Activated gamma-delta T cell (primary cell): Measurements from ENCODE around the gene MAGEC3.
"Not testable (repeated sequence)": the region's sequence is repeated elsewhere in the genome, so short reads cannot be mapped to it uniquely, and the experiment has no call there.

ENCODE experiments used
- DNase-seq: peaks from one replicate; lab custom pipeline; 2025; lab: John Stamatoyannopoulos, UW
- total RNA-seq, 2 donors: gene quantifications; one replicate each; lab custom pipeline; 2026; lab: John Stamatoyannopoulos, UW

The MAGEC3 gene, protein sequence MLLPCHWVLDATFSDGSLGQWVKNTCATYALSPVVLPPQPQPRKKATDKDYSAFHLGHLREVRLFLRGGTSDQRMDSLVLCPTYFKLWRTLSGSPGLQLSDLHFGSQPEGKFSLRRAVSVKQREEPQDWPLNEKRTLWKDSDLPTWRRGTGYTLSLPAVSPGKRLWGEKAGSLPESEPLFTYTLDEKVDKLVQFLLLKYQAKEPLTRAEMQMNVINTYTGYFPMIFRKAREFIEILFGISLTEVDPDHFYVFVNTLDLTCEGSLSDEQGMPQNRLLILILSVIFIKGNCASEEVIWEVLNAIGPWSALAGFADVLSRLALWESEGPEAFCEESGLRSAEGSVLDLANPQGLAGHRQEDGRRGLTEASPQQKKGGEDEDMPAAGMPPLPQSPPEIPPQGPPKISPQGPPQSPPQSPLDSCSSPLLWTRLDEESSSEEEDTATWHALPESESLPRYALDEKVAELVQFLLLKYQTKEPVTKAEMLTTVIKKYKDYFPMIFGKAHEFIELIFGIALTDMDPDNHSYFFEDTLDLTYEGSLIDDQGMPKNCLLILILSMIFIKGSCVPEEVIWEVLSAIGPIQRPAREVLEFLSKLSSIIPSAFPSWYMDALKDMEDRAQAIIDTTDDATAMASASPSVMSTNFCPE
- total RNA-seq, result 0 reads per million in 2 donors

DNA sequence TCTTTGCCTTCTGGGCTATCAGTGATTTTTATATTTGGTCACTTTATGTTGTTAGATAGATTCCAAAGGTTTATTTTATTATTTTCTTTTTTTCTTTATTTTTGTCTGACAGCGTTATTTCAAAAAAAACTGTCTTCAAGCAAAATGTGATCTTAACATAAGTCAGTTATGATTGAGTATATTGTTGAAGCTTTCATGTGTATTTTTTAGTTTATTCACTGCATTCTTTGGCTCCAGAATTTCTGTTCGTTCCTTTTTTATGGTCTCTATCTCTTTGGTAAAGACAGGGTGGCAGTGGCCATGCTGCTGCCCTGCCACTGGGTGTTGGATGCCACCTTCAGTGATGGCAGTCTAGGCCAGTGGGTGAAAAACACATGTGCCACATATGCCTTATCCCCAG, at the start of gene MAGEC3:
Gene MAGEC3 (plus strand): TSS at position 301 of the 400 bp plus-strand sequence. CDS start 0 bp downstream, at position 301.
- no peak for DNase-seq

DNA sequence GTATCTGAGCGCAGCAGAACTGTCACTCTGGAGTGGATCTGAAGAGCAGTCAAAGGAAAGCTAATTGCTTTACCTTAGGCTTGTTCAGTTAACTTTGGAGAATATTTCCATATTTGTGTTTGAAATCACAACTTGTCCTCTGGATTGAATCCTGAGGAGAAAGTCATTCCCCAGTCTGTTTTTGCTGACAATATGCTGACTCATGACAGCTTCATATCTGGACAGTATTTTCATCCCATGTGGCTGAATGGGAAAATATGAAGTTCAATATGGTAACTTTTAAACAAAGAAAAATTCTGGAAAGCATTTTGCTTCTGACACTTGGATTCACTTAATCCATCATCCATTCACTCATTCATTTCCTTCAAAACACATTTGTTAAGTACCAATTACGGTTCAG, 46.3 kb upstream of the MAGEC3 start:
- DNase-seq, result no peak

DNA sequence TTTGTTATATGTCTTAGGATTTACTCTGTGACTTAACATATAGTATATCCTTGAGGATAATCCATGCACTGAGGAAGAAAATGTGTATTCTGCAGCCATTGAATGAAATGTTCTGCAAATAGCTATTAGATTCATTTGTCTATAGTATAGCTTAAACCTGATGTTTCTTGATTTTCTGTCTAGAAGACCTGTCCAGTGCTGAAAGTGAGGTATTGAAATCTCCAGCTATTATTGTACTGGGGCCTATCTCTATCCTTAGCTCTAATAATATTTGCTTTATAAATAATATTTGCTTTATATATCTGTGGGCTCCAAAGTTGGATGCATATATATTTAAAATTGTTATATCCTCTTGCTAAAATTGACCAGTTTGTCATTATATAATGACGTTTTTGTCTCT, 26.7 kb upstream of the MAGEC3 start:
- no peak for DNase-seq

DNA sequence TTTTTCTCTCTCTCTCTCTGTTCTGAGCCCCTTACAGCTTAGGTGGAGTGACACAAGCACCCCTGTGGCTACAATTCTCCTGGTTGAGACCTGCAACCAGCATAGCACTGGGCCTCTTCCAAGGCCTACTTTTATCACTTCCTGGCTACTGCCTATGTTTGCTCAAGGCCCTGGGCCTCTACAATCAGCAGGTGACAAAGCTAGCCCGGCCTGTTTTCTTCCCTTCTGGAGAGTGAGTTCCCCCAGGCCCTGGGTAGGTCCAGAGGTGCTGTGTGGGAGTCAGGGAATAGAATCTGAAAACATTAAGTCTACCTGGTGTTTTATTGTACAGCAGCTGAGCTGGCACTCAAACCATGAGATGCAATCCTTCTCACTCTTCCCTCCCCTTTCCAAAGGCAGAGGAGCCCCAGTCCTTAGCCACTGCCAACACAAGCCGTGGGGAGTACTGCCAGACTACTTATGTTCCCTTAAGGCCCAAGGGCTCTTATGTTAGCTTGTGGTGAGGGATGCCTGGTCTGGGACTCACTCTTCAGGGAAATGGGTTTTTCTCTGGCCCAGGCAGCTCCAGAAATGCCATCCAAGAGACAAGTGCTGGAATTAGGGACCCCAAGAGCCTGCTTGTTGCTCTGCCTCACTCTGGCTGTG, 23.8 kb upstream of the MAGEC3 start:
- DNase-seq, result no peak

DNA sequence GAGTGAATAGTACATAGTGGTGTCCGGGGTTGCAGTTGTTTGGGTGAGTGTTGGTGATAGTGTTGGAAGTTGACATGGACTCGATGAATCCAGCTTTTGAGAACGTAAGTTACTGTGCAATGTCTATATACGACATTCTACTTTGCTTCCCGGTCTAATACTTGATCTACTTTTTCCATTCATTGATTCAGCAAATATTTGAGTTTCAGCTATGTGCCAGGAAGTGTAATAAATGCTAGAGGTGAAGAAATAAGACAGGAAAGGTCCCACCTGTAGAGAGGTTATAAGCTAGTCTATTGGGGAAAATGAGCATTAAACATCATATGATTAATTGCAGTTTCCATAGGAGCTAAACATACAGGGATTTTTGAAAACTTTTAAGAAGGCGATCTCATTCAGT, 22.2 kb upstream of the MAGEC3 start:
- DNase-seq, result no peak

DNA sequence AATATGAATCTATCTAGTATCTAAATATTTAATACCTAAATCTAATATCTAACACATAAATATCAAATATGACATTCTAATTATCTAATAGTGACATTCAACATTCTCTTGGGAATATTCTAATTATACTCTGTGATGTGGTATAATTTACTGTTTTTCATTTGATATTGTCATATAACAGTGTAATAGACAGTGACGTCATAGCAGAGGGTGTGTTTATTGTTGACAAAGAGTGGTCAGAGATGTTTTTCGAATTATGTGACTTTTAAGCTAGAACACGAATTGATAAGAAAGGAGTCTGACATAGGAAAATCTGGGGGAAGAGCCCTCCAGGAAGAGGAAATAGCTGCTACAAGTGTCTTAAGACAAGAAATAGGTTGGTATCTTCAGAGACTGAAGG, 5.9 kb upstream of the MAGEC3 start:
- no peak for DNase-seq

DNA sequence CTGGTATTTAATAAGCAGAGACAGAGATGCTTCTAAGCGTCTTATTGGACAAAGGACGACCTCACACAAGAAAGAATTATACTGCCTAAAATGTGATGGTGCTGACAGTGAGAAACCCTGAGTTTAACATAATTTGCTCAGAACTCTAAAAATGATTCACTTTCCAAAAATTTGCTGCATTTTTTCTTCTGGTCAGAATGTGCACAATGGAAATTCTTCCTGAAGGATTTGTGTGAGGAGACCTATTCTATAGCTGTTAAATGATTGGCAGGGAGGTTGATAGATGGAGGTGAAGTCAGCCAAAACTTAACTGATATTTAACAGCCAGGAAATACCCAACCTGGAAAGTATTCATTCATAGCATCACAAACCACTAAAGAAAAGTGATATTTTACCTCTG, 1.7 kb downstream of the MAGEC3 start:
- no peak for DNase-seq

DNA sequence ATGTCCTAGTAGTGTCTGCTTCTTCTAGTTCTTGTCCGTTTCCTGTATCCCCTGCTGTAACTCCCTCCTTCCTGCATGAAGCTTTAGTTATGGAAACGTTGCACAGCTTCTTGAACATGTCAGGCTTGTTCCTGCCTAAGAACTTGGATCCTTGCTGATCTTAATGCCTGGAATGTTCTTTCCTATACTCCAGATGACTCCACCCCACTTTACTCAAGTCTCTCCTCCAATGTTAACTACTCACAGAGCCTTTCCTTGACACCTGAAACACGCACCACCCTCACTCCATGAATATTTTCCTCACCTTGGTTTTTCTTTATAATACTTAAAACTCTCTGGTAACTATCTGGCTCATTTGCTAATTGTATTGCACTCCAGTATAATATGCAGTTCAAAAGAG, 19.4 kb downstream of the MAGEC3 start:
- DNase-seq, result no peak

DNA sequence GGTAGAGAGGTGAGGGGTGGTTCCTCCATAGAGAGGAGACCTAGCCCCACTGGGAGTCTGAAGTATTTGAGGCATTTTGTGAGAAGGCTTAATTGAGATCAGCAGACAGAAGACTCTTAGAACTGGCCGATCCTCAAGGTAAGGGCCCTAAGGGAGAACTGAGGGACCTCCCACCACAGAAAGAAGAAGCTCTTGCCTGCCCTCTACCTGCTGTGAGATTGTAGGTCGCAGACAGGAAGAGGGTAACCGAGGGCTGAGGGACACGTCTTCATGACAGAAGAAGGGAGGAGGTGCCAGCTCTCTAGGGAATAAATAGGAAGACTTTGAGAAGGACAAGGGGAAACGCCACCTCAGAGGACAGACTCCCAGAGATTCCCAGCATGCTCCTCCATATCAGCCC, 41.5 kb downstream of the MAGEC3 start:
- DNase-seq, result no peak

DNA sequence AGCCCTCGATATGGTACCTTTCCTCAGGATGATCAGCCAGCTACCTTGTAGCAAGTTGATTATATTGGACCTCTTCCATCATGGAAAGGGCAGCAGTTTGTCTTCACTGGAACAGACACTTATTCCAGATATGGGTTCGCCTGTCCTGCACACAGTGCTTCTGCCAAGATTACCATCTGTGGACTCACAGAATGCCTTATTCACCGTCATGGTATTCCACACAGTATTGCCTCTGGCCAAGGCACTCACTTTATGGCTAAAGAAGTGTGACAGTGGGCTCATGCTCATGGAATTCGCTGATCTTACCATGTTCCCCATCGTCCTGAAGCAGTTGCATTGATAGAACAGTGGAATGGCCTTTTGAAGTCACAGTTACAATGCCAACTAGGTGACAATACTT, 50.7 kb downstream of the MAGEC3 start:
- DNase-seq, result not testable (repeated sequence)

DNA sequence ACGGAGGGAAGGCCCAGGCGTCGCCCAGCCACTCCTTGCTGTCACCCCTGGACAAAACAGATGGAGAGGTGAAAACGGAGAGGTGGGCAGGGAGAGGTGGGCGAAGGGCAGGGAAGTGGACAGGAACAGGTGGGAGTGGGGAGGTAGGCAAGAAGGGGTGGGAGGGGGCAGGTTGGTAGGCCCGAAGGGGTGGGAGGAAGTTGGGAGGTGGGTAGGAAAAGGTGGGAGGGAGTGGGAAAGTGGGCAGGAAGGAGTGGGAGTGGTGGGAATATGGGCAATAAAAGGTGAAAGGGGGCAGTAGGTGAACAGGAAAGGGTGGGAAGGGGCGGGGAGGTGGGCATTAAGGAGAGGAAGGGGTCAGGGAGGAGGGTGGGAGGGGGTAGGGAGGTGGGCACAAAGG, 56.6 kb downstream of the MAGEC3 start:
- DNase-seq, result no peak

DNA sequence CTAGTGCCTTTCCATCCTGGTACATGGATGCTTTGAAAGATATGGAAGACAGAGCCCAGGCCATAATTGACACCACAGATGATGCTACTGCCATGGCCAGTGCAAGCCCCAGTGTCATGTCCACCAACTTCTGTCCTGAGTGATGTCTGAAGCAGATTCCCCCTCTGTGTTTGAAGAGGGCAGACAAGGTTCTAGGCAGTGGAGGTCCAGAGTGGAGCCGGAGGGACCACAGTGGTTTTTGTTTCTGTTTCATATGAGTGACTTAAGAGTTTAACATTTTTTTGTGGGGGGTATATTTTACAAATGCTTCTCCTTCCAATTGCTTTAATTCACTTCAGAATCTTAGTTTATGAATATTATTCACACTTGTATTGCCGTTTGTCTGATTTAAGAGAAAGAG, 59.6 kb downstream of the MAGEC3 start:
- no peak for DNase-seq

DNA sequence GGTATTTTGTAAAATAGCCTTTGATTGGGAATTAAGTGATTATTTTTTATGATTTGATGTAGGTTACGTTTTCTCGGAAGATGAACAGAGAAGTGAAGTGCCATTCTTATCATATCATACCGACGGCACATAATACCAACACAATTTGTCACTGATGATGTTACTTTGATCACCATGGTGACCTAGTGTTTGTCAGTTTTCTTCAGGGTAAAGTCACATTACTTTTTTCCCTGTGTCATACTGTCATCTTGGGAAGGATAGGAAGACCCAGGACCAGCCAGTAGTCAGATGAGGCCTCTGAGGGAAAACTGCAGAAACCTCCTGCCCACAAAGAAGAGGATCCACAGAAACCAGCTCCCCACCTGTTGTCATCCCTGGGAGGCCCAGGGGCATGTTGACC, 64.2 kb downstream of the MAGEC3 start:
- DNase-seq, result no peak

DNA sequence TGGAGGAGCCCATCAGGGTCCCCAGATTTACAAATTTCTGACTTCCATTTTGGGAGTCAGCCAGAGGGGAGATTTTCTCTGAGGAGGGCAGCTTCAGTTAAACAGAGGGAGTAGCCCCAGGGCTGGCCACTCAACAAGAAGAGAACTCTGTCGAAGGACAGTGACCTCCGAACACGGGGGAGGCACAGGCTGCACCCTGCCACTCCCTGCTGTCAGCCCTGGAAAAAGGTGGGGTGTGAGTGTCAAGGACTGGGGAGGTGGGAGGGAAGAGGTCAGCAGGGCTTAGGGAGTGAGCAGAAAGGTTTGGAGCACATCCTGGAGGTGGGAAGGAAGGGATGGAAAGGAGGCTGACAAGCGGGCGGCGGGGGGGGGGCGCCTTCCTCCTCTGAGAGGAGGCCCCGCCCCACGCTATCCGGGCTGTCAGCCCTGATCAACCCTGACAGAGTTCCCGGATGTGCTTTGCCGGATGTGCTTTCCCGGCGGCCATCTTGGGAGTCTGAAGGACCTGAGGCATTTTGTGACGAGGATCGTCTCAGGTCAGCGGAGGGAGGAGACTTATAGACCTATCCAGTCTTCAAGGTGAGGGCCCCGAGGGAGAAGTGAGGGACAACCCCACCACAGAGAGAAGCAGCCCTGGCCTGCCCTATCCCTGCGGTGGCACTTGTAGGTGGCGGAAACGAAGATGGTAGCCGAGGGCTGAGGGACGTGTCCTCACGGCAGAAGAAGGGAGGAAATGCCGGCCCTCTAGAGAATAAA, 65.5 kb downstream of the MAGEC3 start, which contains the start of gene MAGEC1:
Gene MAGEC1 (plus strand): TSS at position 495 of the 756 bp plus-strand sequence. CDS start 1,179 bp downstream, outside the sequence.
- DNase-seq, result no peak

DNA sequence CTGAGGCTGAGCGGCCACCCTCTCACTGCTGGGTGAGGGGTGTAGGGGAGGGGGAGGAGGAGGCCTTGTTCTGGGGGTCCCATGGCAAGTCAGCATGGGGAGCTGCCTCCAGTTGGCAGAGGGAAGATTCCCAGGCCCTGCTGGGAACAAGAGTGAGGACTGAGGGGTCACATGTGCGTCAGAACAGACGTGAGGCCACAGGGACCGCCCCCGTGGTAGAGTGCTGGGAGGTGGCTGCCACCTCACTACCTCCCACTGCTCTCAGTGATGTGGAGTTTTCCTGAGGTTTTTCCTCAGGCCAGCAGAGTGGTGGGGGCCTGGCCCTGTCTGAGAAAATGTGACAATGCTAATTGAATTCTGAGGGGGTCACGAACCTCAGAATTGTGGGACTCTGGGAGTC, 66.1 kb downstream of the MAGEC3 start:
- DNase-seq, result no peak

DNA sequence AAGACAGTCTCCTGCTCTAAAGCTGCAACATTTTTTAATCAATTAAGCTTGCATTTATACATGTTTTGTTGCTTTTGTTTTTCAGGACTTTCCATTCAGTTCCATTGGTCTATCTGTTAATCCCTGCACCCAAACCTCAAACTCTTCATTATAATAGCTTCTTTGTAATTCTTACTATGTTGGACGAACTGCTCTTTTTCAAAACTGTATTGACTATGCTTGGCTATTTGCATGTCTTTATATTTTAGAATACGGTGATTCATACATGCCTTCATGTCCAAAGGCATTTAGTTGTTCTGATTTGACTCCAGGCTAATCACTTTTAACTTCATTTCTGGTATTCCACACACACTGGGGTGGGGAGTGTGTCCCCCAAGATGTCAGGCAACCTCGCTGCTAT, 79.7 kb downstream of the MAGEC3 start:
- DNase-seq, result no peak

DNA sequence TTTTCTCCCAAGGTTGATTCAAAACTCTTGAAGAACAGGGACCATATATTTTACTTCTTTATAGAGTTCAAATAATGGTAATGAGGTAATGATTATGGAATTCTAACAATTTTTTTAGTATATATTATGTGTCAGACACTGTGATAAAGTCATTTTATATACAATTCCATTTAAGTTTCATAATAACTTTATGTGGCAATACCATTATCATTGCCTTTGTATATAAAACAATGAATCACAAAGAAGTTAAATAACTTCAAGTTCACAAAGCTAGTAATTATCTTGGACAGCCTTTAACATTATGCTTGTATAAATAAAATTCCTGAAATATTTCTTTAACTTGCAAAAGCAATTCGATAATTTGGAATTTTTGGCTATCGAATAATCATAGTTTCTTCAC, 86.2 kb downstream of the MAGEC3 start:
- no peak for DNase-seq

DNA sequence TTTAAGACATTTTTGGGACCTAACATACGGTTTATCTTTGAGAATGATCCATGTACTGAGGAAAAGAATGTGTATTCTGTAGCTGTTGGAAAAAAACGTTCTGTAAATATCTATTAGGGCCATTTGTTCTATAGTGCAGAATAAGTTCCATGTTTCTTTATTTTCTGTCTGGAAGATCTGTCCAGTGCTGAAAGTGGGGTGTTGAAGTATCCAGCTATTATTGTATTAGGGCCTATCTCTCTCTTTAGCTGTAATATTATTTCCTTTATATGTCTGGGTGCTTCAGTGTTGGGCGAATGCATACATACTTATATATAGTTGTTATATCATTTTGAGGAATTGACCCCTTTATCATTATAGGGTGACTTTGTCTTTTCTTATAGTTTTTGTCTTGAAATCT, 90.3 kb downstream of the MAGEC3 start:
- no peak for DNase-seq

DNA sequence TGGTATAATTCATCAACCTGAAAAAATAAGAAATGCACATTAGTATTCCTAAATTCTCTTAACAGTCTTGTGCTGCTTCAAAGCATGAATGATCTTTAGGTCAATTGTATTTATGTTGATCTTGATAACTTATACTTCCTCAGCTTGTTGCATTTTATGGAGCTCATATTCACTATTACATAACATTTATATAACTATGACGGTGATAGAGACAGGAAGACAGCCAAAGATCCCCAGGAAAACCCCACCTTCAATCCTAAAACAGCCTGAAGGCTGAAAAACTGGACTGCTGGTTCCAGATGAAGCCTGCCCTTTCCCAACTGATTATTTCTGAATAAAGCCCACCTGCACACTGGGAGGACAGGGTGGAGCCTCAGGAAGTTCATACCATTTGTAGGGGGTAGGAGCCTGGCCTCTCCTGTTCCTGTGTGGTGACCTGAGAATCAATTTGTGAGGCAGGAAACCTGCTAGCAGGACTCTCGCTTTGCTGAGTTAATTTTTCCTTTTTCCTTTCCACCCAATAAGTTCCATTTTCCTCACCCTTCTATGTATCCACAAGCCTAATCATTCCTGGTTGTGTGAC, 96.0 kb downstream of the MAGEC3 start:
- no peak for DNase-seq

DNA sequence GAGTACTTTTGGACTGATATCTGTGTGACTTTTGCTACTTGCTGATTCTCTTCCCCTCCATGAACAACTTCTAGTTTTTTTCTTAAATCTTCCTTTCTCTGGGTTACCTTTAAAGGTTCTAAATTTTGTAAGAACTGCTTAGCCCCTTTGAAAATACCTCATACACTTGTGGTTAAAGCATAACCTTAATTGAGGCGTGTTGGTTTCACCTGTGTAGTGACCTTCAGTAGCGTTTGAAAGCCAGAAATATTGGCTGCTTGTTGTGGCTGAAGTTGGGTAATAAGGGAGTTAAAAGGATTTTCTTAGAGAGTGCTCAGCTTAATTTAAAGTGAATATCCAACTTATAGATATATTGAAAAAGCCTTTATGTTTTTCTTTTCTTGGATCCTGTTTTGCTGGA, 97.5 kb downstream of the MAGEC3 start:
- DNase-seq, result no peak

DNA sequence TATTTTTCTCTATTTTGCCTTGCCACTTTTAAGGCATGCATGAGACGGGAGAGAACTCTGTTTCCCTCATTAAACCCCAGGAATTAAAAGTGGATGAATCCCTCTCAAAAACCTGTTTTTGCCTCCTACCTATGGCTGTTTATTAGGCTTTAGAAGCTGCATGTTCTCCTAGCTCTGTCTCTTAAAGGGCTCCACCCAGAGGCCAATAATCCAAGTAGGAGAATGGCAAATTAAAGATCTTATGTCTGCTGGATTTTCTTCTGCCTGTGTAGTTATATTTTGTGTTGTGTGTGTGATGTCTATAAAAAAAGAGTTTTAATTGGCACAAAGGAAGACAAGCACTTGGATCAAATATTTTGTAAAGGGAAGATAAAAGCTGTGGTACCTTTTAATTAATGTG, 98.0 kb downstream of the MAGEC3 start:
- DNase-seq, result no peak

DNA sequence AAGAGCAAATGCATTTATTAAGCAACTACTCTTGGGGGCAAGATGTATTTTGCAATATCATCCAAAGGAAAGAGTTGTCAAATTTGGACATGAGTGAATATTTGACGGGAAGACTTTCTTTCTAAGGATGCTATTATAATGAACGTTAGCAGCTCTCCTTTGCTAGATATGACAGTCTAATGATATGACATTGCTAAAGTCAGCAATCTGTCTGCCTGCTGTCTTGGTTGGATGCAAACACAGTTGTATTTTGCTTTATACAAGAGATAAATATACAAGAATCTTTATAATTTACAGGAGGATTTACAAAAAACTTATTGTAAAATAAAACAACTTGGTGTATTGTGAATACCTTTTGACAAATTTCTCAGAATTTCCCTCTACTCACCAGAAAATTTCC, 103.1 kb downstream of the MAGEC3 start:
- no peak for DNase-seq
